Measurements from ENCODE around the gene POLR3H. TPM values are rescaled to one million over a fixed set of nuclear protein-coding genes. Genes with fewer than 3 reads are reported as not detected.

The POLR3H gene
- total RNA-seq, 1 donor from 2014 or later: 44.5 TPM

DNA sequence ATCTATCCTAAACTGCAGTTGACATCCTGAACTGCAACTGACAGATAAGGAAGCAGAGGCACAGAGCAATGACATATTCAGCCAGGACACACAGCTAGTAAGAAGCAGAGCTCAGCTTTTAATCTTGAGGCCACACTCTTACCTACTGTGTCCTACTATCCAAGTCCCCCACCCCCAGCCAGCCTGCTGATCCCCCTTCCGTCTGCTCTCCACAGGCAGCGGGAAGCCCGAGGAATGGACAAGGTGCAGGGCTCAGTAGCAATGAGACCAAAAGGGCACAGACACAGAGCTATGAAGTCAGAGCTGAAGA, 4.3 kb downstream of the POLR3H start:
- no peak overlapping the region for H2AFZ ChIP-seq (ENCODE audit: low read depth, low read length)
- H3K27me3 ChIP-seq (ENCODE audit: insufficient read depth, low read length): no peaks in the 10 kb centered on the region
- H3K36me3 ChIP-seq (ENCODE audit: insufficient read depth, low read length): no peaks in the 10 kb centered on the region
- peaks cover 58% of the 10 kb centered on the region for H4K20me1 ChIP-seq (ENCODE audit: insufficient read depth, low read length)
- H3K36me3 Mint-ChIP-seq (ENCODE audit: low read depth, unreplicated experiment): peaks cover 11% of the 10 kb centered on the region
- H3K79me2 ChIP-seq (ENCODE audit: insufficient read depth, low read length): peaks cover 68% of the 10 kb centered on the region
- peaks cover 9% of the 10 kb centered on the region for H3K4me1 ChIP-seq (ENCODE audit: insufficient read depth, low read length)
- H3K27ac Mint-ChIP-seq (ENCODE audit: unreplicated experiment): no peak overlapping the region
- peaks cover 14% of the 10 kb centered on the region for H3K4me1 Mint-ChIP-seq (ENCODE audit: low read depth, unreplicated experiment)
- H3K4me3 Mint-ChIP-seq (ENCODE audit: unreplicated experiment): no peak overlapping the region
- H3K4me2 ChIP-seq (ENCODE audit: low read length): peak overlapping the region; percentile 0
- H3K27me3 Mint-ChIP-seq (ENCODE audit: low read depth, unreplicated experiment): no peaks in the 10 kb centered on the region
- TF ChIP-seq EZH2 (IDR thresholded peaks at IDR 0.05; ENCODE audit: insufficient read depth, low read length): no peak
- TF ChIP-seq, protein P1, sequence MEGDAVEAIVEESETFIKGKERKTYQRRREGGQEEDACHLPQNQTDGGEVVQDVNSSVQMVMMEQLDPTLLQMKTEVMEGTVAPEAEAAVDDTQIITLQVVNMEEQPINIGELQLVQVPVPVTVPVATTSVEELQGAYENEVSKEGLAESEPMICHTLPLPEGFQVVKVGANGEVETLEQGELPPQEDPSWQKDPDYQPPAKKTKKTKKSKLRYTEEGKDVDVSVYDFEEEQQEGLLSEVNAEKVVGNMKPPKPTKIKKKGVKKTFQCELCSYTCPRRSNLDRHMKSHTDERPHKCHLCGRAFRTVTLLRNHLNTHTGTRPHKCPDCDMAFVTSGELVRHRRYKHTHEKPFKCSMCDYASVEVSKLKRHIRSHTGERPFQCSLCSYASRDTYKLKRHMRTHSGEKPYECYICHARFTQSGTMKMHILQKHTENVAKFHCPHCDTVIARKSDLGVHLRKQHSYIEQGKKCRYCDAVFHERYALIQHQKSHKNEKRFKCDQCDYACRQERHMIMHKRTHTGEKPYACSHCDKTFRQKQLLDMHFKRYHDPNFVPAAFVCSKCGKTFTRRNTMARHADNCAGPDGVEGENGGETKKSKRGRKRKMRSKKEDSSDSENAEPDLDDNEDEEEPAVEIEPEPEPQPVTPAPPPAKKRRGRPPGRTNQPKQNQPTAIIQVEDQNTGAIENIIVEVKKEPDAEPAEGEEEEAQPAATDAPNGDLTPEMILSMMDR (IDR thresholded peaks at IDR 0.05; ENCODE audit: insufficient read depth, low read depth, low read length): no peak
- H3K9ac ChIP-seq (ENCODE audit: low read length): no peak overlapping the region
- no peaks in the 10 kb centered on the region for H3K9me3 Mint-ChIP-seq (ENCODE audit: unreplicated experiment)
- no peak for DNase-seq (ENCODE audit: low read depth)
- no peaks in the 10 kb centered on the region for H3K9me3 ChIP-seq (ENCODE audit: insufficient read depth, low read depth, low read length)
- H3K4me3 ChIP-seq (ENCODE audit: insufficient read depth, low read depth, low read length): no peak overlapping the region
- H3K27ac ChIP-seq (ENCODE audit: low read depth, low read length): no peak overlapping the region
- FAIRE-seq: no peak

- no peak overlapping the region for H2AFZ ChIP-seq (ENCODE audit: low read depth, low read length)
- no peaks in the 10 kb centered on the region for H3K27me3 ChIP-seq (ENCODE audit: insufficient read depth, low read length)
- H3K36me3 ChIP-seq (ENCODE audit: insufficient read depth, low read length): no peaks in the 10 kb centered on the region
- no peak overlapping the region for H3K9ac ChIP-seq (ENCODE audit: low read length)
- Mint-ChIP-seq H3K4me1 (ENCODE audit: low read depth, unreplicated experiment) (peaks cover 14% of the 10 kb centered on the region), H3K27ac (ENCODE audit: unreplicated experiment) (no peak overlapping the region), H3K9me3 (ENCODE audit: unreplicated experiment) (no peaks in the 10 kb centered on the region), H3K27me3 (ENCODE audit: low read depth, unreplicated experiment) (no peaks in the 10 kb centered on the region), H3K4me3 (ENCODE audit: unreplicated experiment) (no peak overlapping the region), H3K36me3 (ENCODE audit: low read depth, unreplicated experiment) (peaks cover 12% of the 10 kb centered on the region)
- peaks cover 60% of the 10 kb centered on the region for H4K20me1 ChIP-seq (ENCODE audit: insufficient read depth, low read length)
- H3K4me1 ChIP-seq (ENCODE audit: insufficient read depth, low read length): peaks cover 5% of the 10 kb centered on the region
- peak overlapping the region; percentile 0 for H3K4me2 ChIP-seq (ENCODE audit: low read length)
- H3K4me3 ChIP-seq (ENCODE audit: insufficient read depth, low read depth, low read length): no peak overlapping the region
- no peaks in the 10 kb centered on the region for H3K9me3 ChIP-seq (ENCODE audit: insufficient read depth, low read depth, low read length)
- no peak overlapping the region for H3K27ac ChIP-seq (ENCODE audit: low read depth, low read length)
- DNase-seq (ENCODE audit: low read depth) (no peak), FAIRE-seq (no peak)
- no peak for TF ChIP-seq EZH2 (IDR thresholded peaks at IDR 0.05; ENCODE audit: insufficient read depth, low read length)
- TF ChIP-seq, protein P1 (IDR thresholded peaks at IDR 0.05; ENCODE audit: insufficient read depth, low read depth, low read length): no peak
- peaks cover 68% of the 10 kb centered on the region for H3K79me2 ChIP-seq (ENCODE audit: insufficient read depth, low read length)
These were observed 4.9 kb downstream of the POLR3H start for GRCh38 chr22:41539146-41540005.

DNA sequence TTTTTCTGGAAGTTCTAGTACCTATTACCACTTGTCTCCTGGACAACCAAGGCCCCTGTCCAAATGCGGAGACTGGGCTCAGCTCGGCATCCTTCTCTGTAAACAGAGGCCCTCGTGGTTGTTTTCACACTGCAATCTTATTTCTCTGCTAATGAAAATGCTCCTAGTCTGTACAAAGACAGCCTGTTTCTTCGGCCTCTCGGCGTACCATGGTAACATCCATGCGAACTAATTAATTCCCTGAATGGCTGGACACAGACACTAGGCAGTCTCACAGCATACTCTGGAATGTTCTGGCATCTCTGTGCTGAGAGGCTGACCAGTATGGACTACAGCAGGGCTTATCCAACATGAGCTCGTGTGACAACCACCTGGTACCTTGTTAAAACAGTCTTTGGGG, 5.7 kb downstream of the POLR3H start:
- H4K20me1 ChIP-seq (ENCODE audit: insufficient read depth, low read length): peaks cover 68% of the 10 kb centered on the region
- H3K4me2 ChIP-seq (ENCODE audit: low read length): no peak overlapping the region
- Mint-ChIP-seq H3K27me3 (ENCODE audit: low read depth, unreplicated experiment) (no peaks in the 10 kb centered on the region), H3K4me1 (ENCODE audit: low read depth, unreplicated experiment) (peaks cover 14% of the 10 kb centered on the region), H3K9me3 (ENCODE audit: unreplicated experiment) (no peaks in the 10 kb centered on the region), H3K27ac (ENCODE audit: unreplicated experiment) (no peak overlapping the region), H3K4me3 (ENCODE audit: unreplicated experiment) (no peak overlapping the region), H3K36me3 (ENCODE audit: low read depth, unreplicated experiment) (peaks cover 12% of the 10 kb centered on the region)
- no peak overlapping the region for H3K4me3 ChIP-seq (ENCODE audit: insufficient read depth, low read depth, low read length)
- H3K27ac ChIP-seq (ENCODE audit: low read depth, low read length): no peak overlapping the region
- peaks cover 5% of the 10 kb centered on the region for H3K4me1 ChIP-seq (ENCODE audit: insufficient read depth, low read length)
- no peaks in the 10 kb centered on the region for H3K36me3 ChIP-seq (ENCODE audit: insufficient read depth, low read length)
- H3K79me2 ChIP-seq (ENCODE audit: insufficient read depth, low read length): peaks cover 68% of the 10 kb centered on the region
- DNase-seq (ENCODE audit: low read depth) (no peak), FAIRE-seq (no peak)
- H3K27me3 ChIP-seq (ENCODE audit: insufficient read depth, low read length): no peaks in the 10 kb centered on the region
- no peaks in the 10 kb centered on the region for H3K9me3 ChIP-seq (ENCODE audit: insufficient read depth, low read depth, low read length)
- H2AFZ ChIP-seq (ENCODE audit: low read depth, low read length): no peak overlapping the region
- H3K9ac ChIP-seq (ENCODE audit: low read length): no peak overlapping the region
- no peak for TF ChIP-seq EZH2 (IDR thresholded peaks at IDR 0.05; ENCODE audit: insufficient read depth, low read length)
- TF ChIP-seq, protein P1 (IDR thresholded peaks at IDR 0.05; ENCODE audit: insufficient read depth, low read depth, low read length): no peak

Data from astrocyte (in vitro differentiated cells and primary cell).